ENCODE data around the gene MAMDC4.

MAMDC4 gene

GRCh38 chr9:136855461-136856078 lies 3.4 kb downstream of the MAMDC4 start:
- Histone ChIP-seq H3K27ac (ENCODE audit: low read length) (no peak overlapping the region), H3K36me3 (ENCODE audit: control insufficient read depth in 1 of 2, insufficient read depth in 2 of 2, low read length in 2 of 2) (peaks cover 0 to 9% of the 10 kb centered on the region in 2 donors), H3K4me3 (ENCODE audit: low read depth in 1 of 2, low read length in 2 of 2) (no peak overlapping the region), H3K9me3 (ENCODE audit: control insufficient read depth in 1 of 2, low read length in 2 of 2) (no peaks in the 10 kb centered on the region), H3K27me3 (ENCODE audit: low read depth, low read length) (no peaks in the 10 kb centered on the region), H3K4me1 (ENCODE audit: control insufficient read depth in 1 of 2, insufficient read depth in 2 of 2, low read length in 2 of 2) (peaks cover 0 to 15% of the 10 kb centered on the region in 2 donors)

GRCh38 chr9:136856079-136856476 lies 3.9 kb downstream of the MAMDC4 start:
- Histone ChIP-seq H3K4me1 (ENCODE audit: control insufficient read depth in 1 of 2, insufficient read depth in 2 of 2, low read length in 2 of 2) (peaks cover 0 to 10% of the 10 kb centered on the region in 2 donors), H3K27me3 (ENCODE audit: low read depth, low read length) (no peaks in the 10 kb centered on the region), H3K9me3 (ENCODE audit: control insufficient read depth in 1 of 2, low read length in 2 of 2) (no peaks in the 10 kb centered on the region), H3K27ac (ENCODE audit: low read length) (no peak overlapping the region), H3K36me3 (ENCODE audit: control insufficient read depth in 1 of 2, insufficient read depth in 2 of 2, low read length in 2 of 2) (peaks cover 0 to 9% of the 10 kb centered on the region in 2 donors), H3K4me3 (ENCODE audit: low read depth in 1 of 2, low read length in 2 of 2) (no peak overlapping the region)

- Histone ChIP-seq H3K4me3 (ENCODE audit: low read depth in 1 of 2, low read length in 2 of 2) (no peak overlapping the region), H3K27ac (ENCODE audit: low read length) (no peak overlapping the region), H3K27me3 (ENCODE audit: low read depth, low read length) (no peaks in the 10 kb centered on the region), H3K9me3 (ENCODE audit: control insufficient read depth in 1 of 2, low read length in 2 of 2) (no peaks in the 10 kb centered on the region), H3K36me3 (ENCODE audit: control insufficient read depth in 1 of 2, insufficient read depth in 2 of 2, low read length in 2 of 2) (peaks cover 0 to 10% of the 10 kb centered on the region in 2 donors), H3K4me1 (ENCODE audit: control insufficient read depth in 1 of 2, insufficient read depth in 2 of 2, low read length in 2 of 2) (peaks cover 0 to 8% of the 10 kb centered on the region in 2 donors)
Observed at GRCh38 chr9:136856541-136857141, 4.5 kb downstream of the MAMDC4 start.

GRCh38 chr9:136857166-136857565 lies 5.0 kb downstream of the MAMDC4 start:
- H3K4me3 ChIP-seq (ENCODE audit: low read depth in 1 of 2, low read length in 2 of 2) = no peak overlapping the region
- H3K27ac ChIP-seq (ENCODE audit: low read length) = no peak overlapping the region
- peaks cover 0 to 15% of the 10 kb centered on the region in 2 donors for H3K36me3 ChIP-seq (ENCODE audit: control insufficient read depth in 1 of 2, insufficient read depth in 2 of 2, low read length in 2 of 2)
- H3K27me3 ChIP-seq (ENCODE audit: low read depth, low read length) = no peaks in the 10 kb centered on the region
- no peaks in the 10 kb centered on the region for H3K9me3 ChIP-seq (ENCODE audit: control insufficient read depth in 1 of 2, low read length in 2 of 2)
- peaks cover 0 to 8% of the 10 kb centered on the region in 2 donors for H3K4me1 ChIP-seq (ENCODE audit: control insufficient read depth in 1 of 2, insufficient read depth in 2 of 2, low read length in 2 of 2)

GRCh38 chr9:136857581-136858412 lies 5.7 kb downstream of the MAMDC4 start:
- Histone ChIP-seq H3K9me3 (ENCODE audit: control insufficient read depth in 1 of 2, low read length in 2 of 2) (no peaks in the 10 kb centered on the region), H3K27me3 (ENCODE audit: low read depth, low read length) (no peaks in the 10 kb centered on the region), H3K27ac (ENCODE audit: low read length) (peak overlapping the region; percentile 8), H3K4me3 (ENCODE audit: low read depth in 1 of 2, low read length in 2 of 2) (no peak overlapping the region), H3K4me1 (ENCODE audit: control insufficient read depth in 1 of 2, insufficient read depth in 2 of 2, low read length in 2 of 2) (peaks cover 0 to 8% of the 10 kb centered on the region in 2 donors), H3K36me3 (ENCODE audit: control insufficient read depth in 1 of 2, insufficient read depth in 2 of 2, low read length in 2 of 2) (peaks cover 6 to 21% of the 10 kb centered on the region in 2 donors)

GRCh38 chr9:136858452-136858843 lies 6.3 kb downstream of the MAMDC4 start:
- Histone ChIP-seq H3K27ac (ENCODE audit: low read length) (peak overlapping the region; percentile 8), H3K4me1 (ENCODE audit: control insufficient read depth in 1 of 2, insufficient read depth in 2 of 2, low read length in 2 of 2) (peaks cover 0 to 8% of the 10 kb centered on the region in 2 donors), H3K27me3 (ENCODE audit: low read depth, low read length) (no peaks in the 10 kb centered on the region), H3K9me3 (ENCODE audit: control insufficient read depth in 1 of 2, low read length in 2 of 2) (no peaks in the 10 kb centered on the region), H3K36me3 (ENCODE audit: control insufficient read depth in 1 of 2, insufficient read depth in 2 of 2, low read length in 2 of 2) (peaks cover 12 to 28% of the 10 kb centered on the region in 2 donors), H3K4me3 (ENCODE audit: low read depth in 1 of 2, low read length in 2 of 2) (no peak overlapping the region)

- Histone ChIP-seq H3K27ac (ENCODE audit: low read length) (peak overlapping the region; percentile 45), H3K4me1 (ENCODE audit: control insufficient read depth in 1 of 2, insufficient read depth in 2 of 2, low read length in 2 of 2) (peaks cover 0 to 11% of the 10 kb centered on the region in 2 donors), H3K27me3 (ENCODE audit: low read depth, low read length) (no peaks in the 10 kb centered on the region), H3K9me3 (ENCODE audit: control insufficient read depth in 1 of 2, low read length in 2 of 2) (no peaks in the 10 kb centered on the region), H3K4me3 (ENCODE audit: low read depth in 1 of 2, low read length in 2 of 2) (no peak overlapping the region), H3K36me3 (ENCODE audit: control insufficient read depth in 1 of 2, insufficient read depth in 2 of 2, low read length in 2 of 2) (peaks cover 16 to 34% of the 10 kb centered on the region in 2 donors)
Observed at GRCh38 chr9:136858844-136859757, 7.0 kb downstream of the MAMDC4 start.

GRCh38 chr9:136860529-136860928 lies 8.4 kb downstream of the MAMDC4 start:
- H3K9me3 ChIP-seq (ENCODE audit: control insufficient read depth in 1 of 2, low read length in 2 of 2) = no peaks in the 10 kb centered on the region
- H3K27ac ChIP-seq (ENCODE audit: low read length) = no peak overlapping the region
- peaks cover 16 to 36% of the 10 kb centered on the region in 2 donors for H3K36me3 ChIP-seq (ENCODE audit: control insufficient read depth in 1 of 2, insufficient read depth in 2 of 2, low read length in 2 of 2)
- H3K4me3 ChIP-seq (ENCODE audit: low read depth in 1 of 2, low read length in 2 of 2) = no peak overlapping the region
- H3K27me3 ChIP-seq (ENCODE audit: low read depth, low read length) = no peaks in the 10 kb centered on the region
- H3K4me1 ChIP-seq (ENCODE audit: control insufficient read depth in 1 of 2, insufficient read depth in 2 of 2, low read length in 2 of 2) = peaks cover 8 to 22% of the 10 kb centered on the region in 2 donors

GRCh38 chr9:136860933-136861873 lies 9.1 kb downstream of the MAMDC4 start:
- H3K27ac ChIP-seq (ENCODE audit: low read length) = no peak overlapping the region
- peaks cover 8 to 22% of the 10 kb centered on the region in 2 donors for H3K4me1 ChIP-seq (ENCODE audit: control insufficient read depth in 1 of 2, insufficient read depth in 2 of 2, low read length in 2 of 2)
- H3K36me3 ChIP-seq (ENCODE audit: control insufficient read depth in 1 of 2, insufficient read depth in 2 of 2, low read length in 2 of 2) = peaks cover 16 to 36% of the 10 kb centered on the region in 2 donors

GRCh38 chr9:136861874-136862457 lies 9.8 kb downstream of the MAMDC4 start:
- no peak overlapping the region for H3K4me3 ChIP-seq (ENCODE audit: low read depth in 1 of 2, low read length in 2 of 2)
- H3K27me3 ChIP-seq (ENCODE audit: low read depth, low read length) = no peaks in the 10 kb centered on the region
- peaks cover 16 to 36% of the 10 kb centered on the region in 2 donors for H3K36me3 ChIP-seq (ENCODE audit: control insufficient read depth in 1 of 2, insufficient read depth in 2 of 2, low read length in 2 of 2)
- no peak overlapping the region for H3K27ac ChIP-seq (ENCODE audit: low read length)
- peaks cover 8 to 22% of the 10 kb centered on the region in 2 donors for H3K4me1 ChIP-seq (ENCODE audit: control insufficient read depth in 1 of 2, insufficient read depth in 2 of 2, low read length in 2 of 2)
- H3K9me3 ChIP-seq (ENCODE audit: control insufficient read depth in 1 of 2, low read length in 2 of 2) = no peaks in the 10 kb centered on the region

More at GRCh38 chr9:136860933-136861873, 9.1 kb downstream of the MAMDC4 start:
- H3K4me3 ChIP-seq (ENCODE audit: low read depth in 1 of 2, low read length in 2 of 2) = no peak overlapping the region
- H3K9me3 ChIP-seq (ENCODE audit: control insufficient read depth in 1 of 2, low read length in 2 of 2) = no peaks in the 10 kb centered on the region
- no peaks in the 10 kb centered on the region for H3K27me3 ChIP-seq (ENCODE audit: low read depth, low read length)

Measured in muscle layer of duodenum (tissue), 2 donors.